ENCODE data around the gene POU2F3. TPM values are rescaled to one million over a fixed set of nuclear protein-coding genes. Genes with fewer than 3 reads are reported as not detected.

POU2F3 gene
- total RNA-seq, 4 donors from 2014 or later, result 0.22 TPM; not detected in 3

DNA sequence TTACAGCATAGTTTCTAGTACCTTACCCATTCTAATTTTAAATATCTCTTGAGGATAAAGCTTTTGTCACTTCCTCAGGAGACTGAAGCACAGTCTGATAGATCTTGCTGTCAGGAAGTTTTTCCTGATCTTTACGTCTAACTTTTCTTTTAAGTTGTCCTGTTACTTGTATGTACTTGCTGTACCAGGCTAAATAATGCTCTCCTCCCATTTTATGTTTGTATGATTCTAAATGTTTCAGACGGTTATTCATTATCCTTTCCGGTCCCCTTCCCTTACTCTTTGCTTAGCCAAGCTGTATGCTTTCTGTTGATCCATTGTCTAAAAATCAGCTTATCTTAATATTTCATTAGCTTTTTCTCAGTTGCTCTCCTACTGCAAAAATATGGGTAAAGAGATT lies 102.3 kb downstream of the POU2F3 start:
- Histone ChIP-seq H3K4me3 (no peak overlapping the region), H3K36me3 (no peaks in the 10 kb centered on the region), H3K9me3 (no peaks in the 10 kb centered on the region), H3K27ac (peak overlapping the region in 2 of 4 donors; percentile 30 to 99), H3K27me3 (no peaks in the 10 kb centered on the region), H3K4me1 (peaks cover 0 to 88% (median 46%) of the 10 kb centered on the region in 4 donors)
- no peak for DNase-seq (ENCODE audit: low spot score in 2 of 2)
- TF ChIP-seq POLR2A (IDR thresholded peaks at IDR 0.05), result no peak
- TF ChIP-seq CTCF (IDR thresholded peaks at IDR 0.05), result no peak
- no peak for TF ChIP-seq EP300 (IDR thresholded peaks at IDR 0.05)
- WGBS, 2 donors, result 47 to 52% methylated on average over 3 of the region's 3 CpGs

DNA sequence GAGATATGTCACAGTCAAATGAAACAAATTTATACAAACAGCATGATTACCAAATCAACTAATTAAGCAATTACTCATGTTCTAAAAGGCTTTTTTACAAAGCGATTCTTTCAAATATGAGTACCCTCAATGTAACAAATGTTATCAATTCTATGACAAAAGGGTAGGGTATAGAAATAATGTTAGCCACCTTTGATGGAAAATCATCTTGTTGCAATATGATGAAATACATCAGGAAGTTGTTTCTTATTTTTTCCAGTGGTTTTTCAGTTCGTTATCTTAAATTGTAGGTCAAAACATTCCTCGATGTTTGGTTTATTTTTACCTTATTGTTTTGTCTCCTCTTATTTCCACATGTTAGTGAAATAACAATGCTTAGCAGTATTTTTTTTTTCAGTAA lies 102.7 kb downstream of the POU2F3 start:
- Histone ChIP-seq H3K4me1 (peaks cover 0 to 93% (median 48%) of the 10 kb centered on the region in 4 donors), H3K9me3 (no peaks in the 10 kb centered on the region), H3K4me3 (no peak overlapping the region), H3K27ac (peak overlapping the region in 1 of 4 donors; percentile 0), H3K27me3 (no peaks in the 10 kb centered on the region), H3K36me3 (no peaks in the 10 kb centered on the region)
- DNase-seq (ENCODE audit: low spot score in 2 of 2), result no peak
- WGBS, 2 donors, result 80 to 85% methylated on average over 3 of the region's 3 CpGs
- TF ChIP-seq CTCF (IDR thresholded peaks at IDR 0.05), result no peak
- TF ChIP-seq POLR2A (IDR thresholded peaks at IDR 0.05), result no peak
- TF ChIP-seq EP300 (IDR thresholded peaks at IDR 0.05), result no peak

DNA sequence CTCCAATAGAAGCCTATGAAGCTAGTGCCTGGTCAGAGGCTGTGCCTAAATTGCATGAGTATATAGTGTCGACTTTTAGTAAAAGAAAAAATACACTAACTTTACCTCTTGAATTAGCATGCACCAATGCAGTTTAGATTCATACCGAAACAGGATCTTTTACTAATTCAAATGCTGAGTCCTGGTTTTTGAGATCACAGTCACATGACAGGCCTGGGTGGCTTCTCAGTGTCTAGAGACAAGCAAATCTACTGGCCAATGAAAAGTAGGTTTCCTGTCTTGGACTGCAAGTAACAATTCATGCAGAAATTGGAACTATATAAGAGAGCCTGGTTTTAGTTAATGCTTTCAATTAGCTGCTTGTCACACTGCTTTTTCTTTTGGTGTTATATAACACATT lies 103.5 kb downstream of the POU2F3 start:
- no peak overlapping the region for H3K27ac ChIP-seq

GRCh38 chr11:120344302-120345004 lies 104.5 kb downstream of the POU2F3 start:
- 48 to 53% methylated on average over 1 of the region's 1 CpG for WGBS, 2 donors
- TF ChIP-seq EP300 (IDR thresholded peaks at IDR 0.05) (peak in 1 of 2 donors; percentile 37), POLR2A (IDR thresholded peaks at IDR 0.05) (no peak), CTCF (IDR thresholded peaks at IDR 0.05) (no peak)

More for the DNA sequence above, 103.5 kb downstream of the POU2F3 start:
- H3K4me1 ChIP-seq, result peaks cover 0 to 95% (median 51%) of the 10 kb centered on the region in 4 donors
- H3K4me3 ChIP-seq, result no peak overlapping the region
- TF ChIP-seq EP300 (IDR thresholded peaks at IDR 0.05) (peak in 1 of 2 donors; percentile 16), CTCF (IDR thresholded peaks at IDR 0.05) (no peak), POLR2A (IDR thresholded peaks at IDR 0.05) (no peak)
- 77 to 81% methylated on average over 2 of the region's 2 CpGs for WGBS, 2 donors
- H3K9me3 ChIP-seq, result no peaks in the 10 kb centered on the region
- no peaks in the 10 kb centered on the region for H3K27me3 ChIP-seq
- no peaks in the 10 kb centered on the region for H3K36me3 ChIP-seq
- no peak for DNase-seq (ENCODE audit: low spot score in 2 of 2)

DNA sequence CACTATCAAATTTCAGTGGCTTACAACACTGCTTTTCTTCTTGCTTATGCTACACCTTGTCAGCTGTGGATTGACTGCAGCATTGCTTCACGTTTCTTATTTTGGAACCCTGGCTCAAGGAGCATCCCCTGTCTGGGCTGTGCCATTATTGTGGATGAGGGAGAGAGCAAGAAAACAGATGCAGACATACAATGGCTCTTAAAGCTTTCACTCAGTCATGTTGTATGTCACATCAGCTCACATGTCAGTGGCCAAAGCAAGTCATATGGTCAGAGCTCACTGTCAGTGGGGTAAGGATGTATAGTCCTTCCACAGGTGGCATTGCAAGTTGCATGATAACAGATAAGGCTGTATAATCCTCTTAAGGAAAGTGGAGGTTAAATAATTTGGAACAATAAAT lies 106.3 kb downstream of the POU2F3 start:
- DNase-seq (ENCODE audit: low spot score in 2 of 2), result no peak
- peak overlapping the region in 2 of 4 donors; percentile 8 to 65 for H3K27ac ChIP-seq
- TF ChIP-seq POLR2A (IDR thresholded peaks at IDR 0.05) (no peak), EP300 (IDR thresholded peaks at IDR 0.05) (no peak), CTCF (IDR thresholded peaks at IDR 0.05) (no peak)
- 14 to 28% methylated on average over 1 of the region's 1 CpG for WGBS, 2 donors
- H3K4me3 ChIP-seq, result no peak overlapping the region
- H3K9me3 ChIP-seq, result no peaks in the 10 kb centered on the region
- H3K27me3 ChIP-seq, result no peaks in the 10 kb centered on the region
- peaks cover 0 to 84% (median 39%) of the 10 kb centered on the region in 4 donors for H3K4me1 ChIP-seq
- no peaks in the 10 kb centered on the region for H3K36me3 ChIP-seq

More at GRCh38 chr11:120344302-120345004, 104.5 kb downstream of the POU2F3 start:
- H3K4me3 ChIP-seq, result no peak overlapping the region
- no peaks in the 10 kb centered on the region for H3K9me3 ChIP-seq
- H3K27me3 ChIP-seq, result no peaks in the 10 kb centered on the region
- peaks cover 0 to 95% (median 48%) of the 10 kb centered on the region in 4 donors for H3K4me1 ChIP-seq
- no peak overlapping the region for H3K27ac ChIP-seq
- no peak for DNase-seq (ENCODE audit: low spot score in 2 of 2)
- H3K36me3 ChIP-seq, result no peaks in the 10 kb centered on the region
